Transverse colon (tissue), 4 donors: Measurements from ENCODE around the gene ALDH8A1. TPM values are rescaled to one million over a fixed set of nuclear protein-coding genes. Genes with fewer than 3 reads are reported as not detected.

ENCODE experiments used
- DNase-seq: peaks from one replicate; pipeline ENCODE4 v3.0.0-alpha.2; 2019
- H3K27ac ChIP-seq, 4 donors: fragments of 200-600 bp; sonication (generic); 2 replicates each; pipeline ENCODE4 v1.5.1; 2016 to 2018; ENCODE audit warnings: inconsistent platforms in 4 of 4
- H3K27me3 ChIP-seq: fragments of 200-600 bp; sonication (generic); 2 replicates; pipeline ENCODE4 v1.5.1; 2017; ENCODE audit warnings: inconsistent platforms
- H3K36me3 ChIP-seq, 4 donors: fragments of 200-600 bp; sonication (generic); 2 replicates each; pipeline ENCODE4 v1.5.1; 2017 to 2019; ENCODE audit warnings: inconsistent platforms in 4 of 4
- H3K4me1 ChIP-seq, 4 donors: fragments of 200-600 bp; sonication (generic); 2 replicates each; pipeline ENCODE4 v1.5.1; 2017 to 2020; ENCODE audit warnings: inconsistent platforms in 4 of 4
- H3K4me3 ChIP-seq, 4 donors: fragments of 200-600 bp; sonication (generic); 1 replicate in 1 of 4; 2 replicates in 3 of 4; pipeline versions ENCODE4 v1.5.1 to v1.6.1; 2017 to 2019; ENCODE audit warnings: inconsistent platforms in 4 of 4
- H3K9me3 ChIP-seq, 2 donors: fragments of 200-600 bp; sonication (generic); 2 replicates each; pipeline ENCODE4 v1.5.1; 2017 to 2019; ENCODE audit warnings: inconsistent platforms in 2 of 2
- CTCF ChIP-seq, 5 experiments: fragments of 200-600 bp in 3 of 5; fragments of 450-650 bp in 2 of 5; sonication (generic) in 3 of 5; IDR thresholded peaks; 1 replicate in 2 of 5; 2 replicates in 3 of 5; pipeline ENCODE4 v1.5.1; 2016 to 2017; ENCODE audit warnings: antibody characterized with exemption in 5 of 5, inconsistent platforms in 3 of 5, mild to moderate bottlenecking in 2 of 5, moderate library complexity in 1 of 5
- EP300 ChIP-seq: sonication (generic); formaldehyde crosslinking; IDR thresholded peaks from one replicate; pipeline ENCODE4 v1.6.1; 2017; ENCODE audit warnings: antibody characterized with exemption, low read depth
- POLR2A ChIP-seq: fragments of 450-650 bp; IDR thresholded peaks from one replicate; pipeline ENCODE4 v1.6.1; 2016; ENCODE audit warnings: antibody characterized with exemption, mild to moderate bottlenecking, moderate library complexity
- POLR2AphosphoS5 ChIP-seq, 3 donors: sonication (generic); formaldehyde crosslinking; IDR thresholded peaks; one replicate each; pipeline ENCODE4 v1.6.1; 2016; ENCODE audit warnings: antibody characterized with exemption in 3 of 3
- WGBS, 2 donors: methylation state at CpG; one replicate each; pipeline ENCODE4 v1.1.5; 2018; ENCODE audit warnings: low coverage in 1 of 2; 5-methylcytosine and 5-hydroxymethylcytosine counted together
- in situ Hi-C, 4 donors: fragments of 200-750 bp; cut with MboI; loops; one replicate each; pipeline versions ENCODE4 v1.15.0 to v1.15.1; 2017; ENCODE audit warnings: low sequenced_read_pairs in 3 of 4, low pct_ligation_motif_present in 1 of 4, low pct_unique_long_range_greater_than_20kb in 1 of 4
- intact Hi-C: fragments of 100-400 bp; cut with DNase I; formaldehyde crosslinking; loops from one replicate; pipeline ENCODE4 v1.15.1; 2023; ENCODE audit warnings: low total_unique reads
- total RNA-seq, 4 donors: library from RNA; depleted of rRNA; stranded (reverse); fragments of >200 nt; gene quantifications; one replicate each; pipeline ENCODE4 v1.1.0, GENCODE V29; 2016

Gene ALDH8A1
- total RNA-seq, 4 donors from 2014 or later, result 1.1 to 2.9 (median 2.5) TPM; not detected in 1

GRCh38 chr6:134880487-134881190, 69.3 kb downstream of the ALDH8A1 start:
- Histone ChIP-seq H3K36me3 (no peaks in the 10 kb centered on the region), H3K4me1 (peaks cover 0 to 7% (median 0%) of the 10 kb centered on the region in 4 donors), H3K27me3 (no peaks in the 10 kb centered on the region), H3K27ac (no peak overlapping the region), H3K9me3 (no peaks in the 10 kb centered on the region), H3K4me3 (no peak overlapping the region)
- DNase-seq, result no peak
- TF ChIP-seq EP300 (no peak), POLR2A (no peak), POLR2AphosphoS5 (IDR thresholded peaks at IDR 0.05) (no peak), CTCF (IDR thresholded peaks at IDR 0.05) (no peak)
- WGBS, 2 donors, result 57 to 63% methylated on average over 3 to 5 of the region's 5 CpGs
- intact Hi-C loops (loop anchor here (5.0 kb wide), 1 partner anchor 708 kb away; no protein-coding TSS in a partner anchor), in situ Hi-C loops (loop anchor here in 3 of 4 donors (5.0 to 25.0 kb wide), 4 partner anchors 236 to 723 kb away; no protein-coding TSS in a partner anchor)

GRCh38 chr6:134878136-134878535, 71.8 kb downstream of the ALDH8A1 start:
- intact Hi-C loops, result no loop called here
- Histone ChIP-seq H3K4me1 (peaks cover 0 to 7% (median 0%) of the 10 kb centered on the region in 4 donors), H3K4me3 (no peak overlapping the region), H3K27ac (no peak overlapping the region), H3K27me3 (no peaks in the 10 kb centered on the region), H3K9me3 (no peaks in the 10 kb centered on the region), H3K36me3 (no peaks in the 10 kb centered on the region)
- DNase-seq, result no peak
- 60% methylated on average over 1 to 3 of the region's 3 CpGs for WGBS, 2 donors
- TF ChIP-seq POLR2AphosphoS5 (IDR thresholded peaks at IDR 0.05) (no peak), POLR2A (no peak), EP300 (no peak), CTCF (IDR thresholded peaks at IDR 0.05) (no peak)
- in situ Hi-C loops, result loop anchor here in 1 of 4 donors (25.0 kb wide), 1 partner anchor 716 kb away; no protein-coding TSS in a partner anchor

GRCh38 chr6:134875367-134875766, 74.5 kb downstream of the ALDH8A1 start:
- no peak for DNase-seq
- H3K9me3 ChIP-seq, result no peaks in the 10 kb centered on the region
- no peaks in the 10 kb centered on the region for H3K27me3 ChIP-seq
- intact Hi-C loops, result no loop called here
- H3K4me1 ChIP-seq, result no peaks in the 10 kb centered on the region
- in situ Hi-C loops, result loop anchor here in 1 of 4 donors (25.0 kb wide), 1 partner anchor 713 kb away; no protein-coding TSS in a partner anchor
- TF ChIP-seq POLR2AphosphoS5 (IDR thresholded peaks at IDR 0.05), result no peak
- TF ChIP-seq POLR2A, result no peak
- no peak for TF ChIP-seq CTCF (IDR thresholded peaks at IDR 0.05)
- no peak for TF ChIP-seq EP300
- no peak overlapping the region for H3K27ac ChIP-seq
- H3K36me3 ChIP-seq, result no peaks in the 10 kb centered on the region
- 93 to 100% methylated on average over 1 to 4 of the region's 4 CpGs for WGBS, 2 donors
- no peak overlapping the region for H3K4me3 ChIP-seq

- TF ChIP-seq POLR2A (no peak), CTCF (IDR thresholded peaks at IDR 0.05) (no peak), EP300 (no peak), POLR2AphosphoS5 (IDR thresholded peaks at IDR 0.05) (no peak)
- in situ Hi-C loops, result no loop called here
- intact Hi-C loops, result no loop called here
- Histone ChIP-seq H3K36me3 (no peaks in the 10 kb centered on the region), H3K9me3 (no peaks in the 10 kb centered on the region), H3K27ac (no peak overlapping the region), H3K4me1 (no peaks in the 10 kb centered on the region), H3K27me3 (no peaks in the 10 kb centered on the region), H3K4me3 (no peak overlapping the region)
- 81% methylated on average over 7 of the region's 7 CpGs; no CpG with 5 or more reads in 1 of the 2 donors for WGBS, 2 donors
- DNase-seq, result peak; percentile 26
Measured at GRCh38 chr6:134873500-134874388, 76.2 kb downstream of the ALDH8A1 start.
